HG02571 (cell line): ENCODE results near the gene EGLN3.
"Not testable (repeated sequence)": the region's sequence is repeated elsewhere in the genome, so short reads cannot be mapped to it uniquely, and the experiment has no call there.

Experiments
- ATAC-seq: cut with Tn5 transposase; IDR thresholded peaks from one replicate; pipeline ENCODE4 v1.9.1; 2021; ENCODE audit warnings: mild to moderate bottlenecking, moderate library complexity; ENCODE audit not compliant: unreplicated experiment

Gene EGLN3

DNA sequence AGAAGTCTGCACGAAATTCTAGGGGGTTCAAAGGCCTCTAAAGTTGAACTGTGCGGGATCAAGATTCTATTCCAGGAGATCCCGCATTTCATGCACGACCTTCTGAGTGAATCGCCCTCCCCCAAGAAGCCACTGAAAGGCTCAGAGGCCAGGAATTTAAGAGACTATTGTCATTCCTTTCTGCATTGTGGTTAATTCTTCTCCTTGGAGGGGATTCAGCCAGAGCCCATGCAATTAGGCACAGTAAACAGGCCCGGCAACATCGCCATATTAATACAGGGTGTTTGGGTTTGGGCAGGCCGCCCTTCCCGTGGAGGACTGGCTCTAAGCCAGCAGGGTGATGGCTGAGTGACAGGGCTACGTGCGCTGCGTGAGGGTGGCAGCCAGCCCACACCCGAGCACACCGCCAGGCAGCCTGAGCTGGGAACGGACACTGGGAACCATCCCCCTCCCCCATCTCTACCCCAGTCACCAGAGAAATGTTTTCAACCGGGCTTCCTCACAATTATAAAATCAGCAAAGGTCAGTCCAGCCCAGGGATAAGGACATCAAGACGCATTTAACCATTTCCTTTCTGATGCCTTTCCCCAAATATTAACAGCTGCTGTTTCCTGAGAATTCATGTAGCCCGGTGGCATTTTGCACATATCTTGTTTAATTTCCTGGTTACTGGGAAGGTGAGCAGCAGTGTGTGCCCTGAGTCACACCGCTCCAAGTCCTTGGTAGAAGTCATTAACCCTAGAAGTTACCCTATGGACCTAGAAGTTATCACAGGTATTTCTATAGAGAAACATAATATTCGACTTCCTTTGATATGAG lies 12.5 kb downstream of the EGLN3 start:
- no peak for ATAC-seq

DNA sequence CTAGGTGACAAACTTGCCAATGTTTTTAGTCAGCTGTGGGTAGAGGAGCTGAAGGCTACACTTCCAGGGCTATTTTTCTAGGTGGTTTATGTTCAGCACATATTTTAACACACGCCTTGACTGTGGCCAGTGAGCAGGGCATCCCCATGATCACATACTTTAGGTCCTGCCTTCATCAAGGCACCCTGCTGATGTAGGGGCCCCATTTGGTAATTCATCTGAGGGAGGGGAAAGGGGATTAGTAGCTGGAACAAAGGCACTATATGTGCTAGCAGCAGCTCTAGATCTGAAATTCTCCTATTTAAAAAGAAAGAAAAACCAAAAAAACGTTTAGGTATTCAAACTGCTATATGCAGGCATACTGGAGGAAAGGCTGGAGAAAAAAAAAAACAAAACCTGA lies 14.5 kb downstream of the EGLN3 start:
- ATAC-seq = no peak

DNA sequence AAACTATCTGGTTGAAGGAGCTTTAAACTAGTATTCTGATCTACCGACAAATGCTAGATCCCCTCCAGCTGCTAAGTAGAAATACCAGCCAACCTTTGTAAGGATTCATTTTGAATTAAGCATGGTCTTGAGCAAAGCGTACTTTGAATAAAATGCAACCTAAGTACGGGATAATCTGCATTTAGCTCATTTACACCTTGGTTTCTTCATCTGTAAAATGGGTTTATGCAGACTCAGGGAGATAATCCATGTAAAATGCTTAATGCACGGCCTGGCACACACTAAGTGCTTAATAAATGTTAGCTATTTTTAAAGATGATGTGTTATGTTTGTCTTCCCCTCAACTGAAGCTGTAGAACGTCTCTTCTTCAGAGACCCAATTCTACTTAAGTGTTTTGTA lies 15.9 kb downstream of the EGLN3 start:
- ATAC-seq = no peak

DNA sequence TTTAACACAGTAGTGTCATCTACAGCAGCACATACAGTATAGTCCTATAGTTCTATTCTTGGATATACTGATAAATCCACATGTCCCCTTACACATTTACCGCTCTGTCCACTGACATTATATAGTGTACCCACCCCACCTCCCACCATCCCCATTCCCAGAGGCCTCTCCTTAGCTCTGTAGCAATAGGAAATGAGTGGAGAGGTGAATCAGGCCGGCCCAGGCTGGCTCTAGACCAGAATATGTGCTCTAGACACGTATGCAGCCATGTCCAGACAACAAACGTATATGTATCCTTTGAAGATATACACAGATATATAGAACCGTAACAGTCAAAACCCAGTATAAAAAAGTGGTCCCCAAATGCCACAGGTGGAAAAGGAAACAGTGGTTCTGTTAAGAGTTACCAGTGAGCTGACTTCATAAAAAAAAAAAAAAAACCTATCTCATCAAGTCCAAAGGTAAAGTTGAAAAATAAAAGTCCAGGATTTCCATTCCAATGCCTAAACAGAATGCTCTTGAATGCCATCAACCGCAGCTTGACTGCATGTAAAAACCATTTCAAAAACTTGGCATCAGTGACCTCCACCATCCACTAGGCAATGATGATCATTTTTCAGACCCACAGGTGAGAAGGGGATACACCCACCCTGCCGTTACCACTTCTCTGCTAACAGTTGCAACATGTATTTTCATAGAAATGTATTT lies 16.7 kb downstream of the EGLN3 start:
- ATAC-seq = no peak

DNA sequence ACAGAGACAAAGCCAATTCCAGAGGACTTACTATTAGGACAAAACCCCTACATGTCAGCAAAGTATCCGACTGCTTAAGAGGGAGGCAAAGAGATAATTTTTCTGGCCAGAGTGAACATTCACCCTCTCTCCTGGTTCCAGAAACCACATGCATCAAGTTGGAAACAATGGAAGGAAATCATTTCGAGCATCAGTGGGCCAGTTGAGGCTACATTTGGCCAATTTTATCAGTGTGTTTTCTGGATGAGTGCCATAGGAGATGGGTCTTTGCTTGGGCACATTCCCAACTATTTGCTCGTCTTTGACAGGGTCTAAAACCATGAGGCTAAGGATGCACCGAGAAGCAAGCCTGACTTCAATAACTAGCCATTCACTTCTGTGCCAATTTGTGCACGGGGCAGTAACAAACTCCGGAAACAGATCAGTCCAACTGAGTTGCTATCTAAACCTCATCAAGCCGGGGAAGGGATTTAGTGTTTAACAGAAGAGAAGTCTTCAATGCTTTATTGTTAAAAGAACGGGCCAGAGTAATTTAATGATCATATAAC lies 17.4 kb downstream of the EGLN3 start:
- no peak for ATAC-seq

DNA sequence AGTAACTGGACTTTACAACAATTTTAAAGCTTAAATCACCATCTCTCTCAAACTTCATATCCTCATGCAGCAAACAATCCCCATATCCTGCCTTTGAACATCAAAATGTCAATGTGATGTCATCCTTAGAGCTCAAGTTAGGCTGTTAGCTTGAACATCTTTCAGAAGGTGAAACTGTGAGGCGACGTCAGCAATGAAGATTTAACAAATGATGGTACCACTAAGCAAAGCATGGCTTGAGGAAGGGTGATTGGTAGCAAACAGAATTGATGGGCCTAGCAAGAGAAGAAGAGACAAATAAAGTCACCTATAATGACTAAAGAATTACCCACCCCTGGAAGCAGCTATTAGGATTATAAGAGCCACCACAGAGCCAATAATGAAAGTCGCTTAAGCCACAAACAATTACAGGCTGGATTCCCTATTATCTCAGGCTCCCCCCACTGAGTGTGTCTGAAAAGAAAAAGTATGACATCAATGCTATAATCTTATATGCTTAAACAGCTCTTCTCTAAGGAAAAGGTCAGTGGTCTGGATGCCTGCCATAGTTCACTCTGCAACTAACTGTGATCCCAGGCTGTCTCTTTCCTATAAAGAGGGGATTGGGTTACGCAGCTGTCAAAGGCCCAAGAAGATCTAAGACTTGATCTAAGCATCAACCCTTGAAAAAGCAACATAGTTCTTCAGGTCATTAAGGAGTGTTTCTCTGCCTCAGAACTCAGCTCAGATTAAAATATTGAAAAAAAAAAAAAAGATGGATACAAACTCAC lies 18.1 kb downstream of the EGLN3 start:
- no peak for ATAC-seq

DNA sequence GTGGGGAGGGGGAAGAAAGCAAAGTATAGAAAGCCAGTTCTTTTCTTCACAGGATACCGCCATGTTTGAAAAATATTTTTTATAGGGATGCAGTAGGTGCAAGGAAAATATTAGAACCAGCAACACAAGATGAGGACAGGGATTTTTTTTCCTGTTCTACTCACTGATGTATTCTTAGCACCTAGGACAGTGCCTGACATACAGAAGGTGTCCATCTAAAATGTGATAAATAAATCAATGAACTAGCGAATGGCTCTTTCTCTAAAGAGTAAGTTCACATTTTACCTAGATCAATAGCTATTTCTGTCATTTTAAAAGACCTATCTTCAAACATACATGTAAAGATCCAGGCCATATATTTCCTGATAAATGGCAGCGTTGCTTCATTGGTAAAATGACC lies 18.8 kb downstream of the EGLN3 start:
- no peak for ATAC-seq

DNA sequence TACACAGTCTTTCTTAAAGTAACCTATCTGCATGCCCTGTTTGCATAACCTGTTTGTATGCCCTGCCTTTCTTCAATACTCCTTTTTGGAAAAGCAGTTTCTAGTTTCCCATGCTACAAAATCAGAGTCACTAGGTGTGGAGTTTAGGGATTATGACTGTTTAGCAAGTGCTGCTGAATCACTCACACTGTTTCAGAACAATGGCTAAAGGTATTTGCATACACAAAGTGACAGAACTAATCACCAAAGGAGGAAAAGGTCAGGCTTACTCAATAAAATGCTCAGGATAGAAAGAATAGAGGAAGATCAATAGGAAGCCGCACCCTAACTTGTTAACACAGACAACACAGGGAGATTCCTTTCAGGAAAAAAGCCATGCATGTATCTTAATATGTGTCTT lies 19.4 kb downstream of the EGLN3 start:
- ATAC-seq = no peak

DNA sequence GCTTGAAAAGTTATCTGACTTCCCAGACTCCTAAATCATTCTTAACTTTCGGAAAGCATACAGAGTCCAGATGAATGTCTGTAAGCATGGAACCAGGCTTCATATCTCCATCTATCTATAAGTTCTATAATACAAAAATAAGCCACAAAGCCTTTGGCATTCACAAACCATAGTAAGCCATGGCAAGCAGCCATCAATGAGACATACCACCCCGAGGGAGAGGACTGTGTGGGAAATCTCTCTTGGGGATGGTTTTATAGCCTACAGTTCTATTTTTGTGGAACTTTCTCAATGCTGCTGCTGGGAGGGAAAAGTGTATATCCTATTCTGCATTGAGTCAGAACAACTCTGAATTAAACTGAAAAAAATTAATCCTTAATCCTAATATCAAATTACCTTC lies 20.4 kb downstream of the EGLN3 start:
- ATAC-seq = no peak

DNA sequence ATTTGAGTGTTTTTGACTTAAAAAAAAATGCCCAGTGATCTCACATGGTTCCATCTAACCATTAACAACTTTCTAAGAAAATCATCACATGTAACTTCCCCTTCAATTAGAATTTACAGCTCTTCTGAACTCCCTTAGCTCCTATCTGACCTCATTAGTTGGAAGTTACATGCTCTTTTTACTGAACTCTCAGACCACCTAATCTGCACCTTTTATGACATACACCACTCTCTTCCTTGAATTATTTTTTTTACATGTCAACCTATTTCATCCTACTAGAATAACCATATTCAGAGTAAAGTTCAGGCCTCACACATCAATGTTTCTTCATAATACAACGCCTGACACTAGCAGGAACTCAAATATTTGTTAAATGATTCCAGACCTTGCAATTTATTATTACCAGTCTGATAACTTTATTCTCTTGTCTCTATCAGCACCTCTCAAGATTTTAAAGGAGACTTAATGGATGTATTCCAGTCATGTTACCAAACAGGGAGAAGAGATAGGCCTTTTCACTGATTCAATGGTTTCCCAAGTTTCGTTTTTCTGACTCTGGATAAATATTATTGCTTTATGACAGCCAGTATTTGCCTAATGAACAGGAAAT lies 21.0 kb downstream of the EGLN3 start:
- no peak for ATAC-seq

DNA sequence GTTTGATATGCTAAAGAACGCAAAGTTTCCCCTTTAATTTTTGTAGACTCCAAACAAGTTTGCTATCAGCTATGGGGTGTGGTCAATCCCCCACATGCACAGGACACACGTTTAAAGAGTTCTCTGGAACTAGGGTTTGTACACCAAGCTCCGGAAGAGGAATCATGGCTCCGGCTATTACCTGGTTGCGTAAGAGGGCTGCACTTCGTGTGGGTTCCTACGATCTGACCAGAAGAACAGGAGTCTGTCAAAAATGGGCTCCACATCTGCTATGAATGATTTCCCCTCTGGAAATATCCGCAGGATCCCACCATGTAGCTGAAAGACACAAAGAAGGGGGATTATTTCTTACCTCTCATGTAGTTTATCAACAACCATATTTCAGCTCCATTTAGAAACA lies 22.0 kb downstream of the EGLN3 start:
- ATAC-seq = no peak

DNA sequence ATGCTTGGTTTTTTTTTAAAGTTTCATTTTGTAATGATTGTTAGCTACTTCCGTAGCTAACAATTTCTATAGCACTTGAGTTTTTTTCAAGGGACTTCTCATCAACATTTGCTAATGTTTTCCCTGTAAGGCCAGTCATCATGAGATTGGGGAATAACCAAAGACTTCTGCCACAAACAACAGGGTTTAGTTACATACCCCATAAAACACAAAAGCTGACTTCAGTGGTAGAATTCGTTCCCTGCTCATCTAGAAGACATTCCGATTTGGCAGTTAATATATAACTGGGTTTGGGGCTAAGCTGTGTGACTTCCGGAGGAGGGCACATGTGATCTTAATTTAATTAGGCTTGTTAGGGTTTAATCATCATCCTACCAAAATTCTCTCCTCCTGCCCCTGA lies 22.9 kb downstream of the EGLN3 start:
- ATAC-seq = no peak

DNA sequence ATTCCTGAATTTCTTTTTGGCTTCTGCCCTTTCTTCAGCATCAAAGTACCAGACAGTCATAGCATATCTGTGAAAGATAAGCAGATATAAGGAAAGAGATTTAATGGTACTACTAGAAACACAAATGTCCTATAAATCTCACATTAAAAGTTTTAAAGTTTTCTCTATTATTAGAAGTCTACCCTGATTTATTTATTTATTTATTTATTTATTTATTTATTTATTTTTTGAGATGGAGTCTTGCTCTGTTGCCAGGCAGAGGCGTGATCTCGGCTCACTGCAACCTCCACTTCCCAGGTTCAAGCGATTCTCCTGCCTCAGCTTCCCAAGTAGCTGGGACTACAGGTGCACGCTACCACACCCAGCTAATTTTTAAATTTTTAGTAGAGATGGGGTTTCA lies 23.9 kb downstream of the EGLN3 start:
- ATAC-seq = not testable (repeated sequence)

DNA sequence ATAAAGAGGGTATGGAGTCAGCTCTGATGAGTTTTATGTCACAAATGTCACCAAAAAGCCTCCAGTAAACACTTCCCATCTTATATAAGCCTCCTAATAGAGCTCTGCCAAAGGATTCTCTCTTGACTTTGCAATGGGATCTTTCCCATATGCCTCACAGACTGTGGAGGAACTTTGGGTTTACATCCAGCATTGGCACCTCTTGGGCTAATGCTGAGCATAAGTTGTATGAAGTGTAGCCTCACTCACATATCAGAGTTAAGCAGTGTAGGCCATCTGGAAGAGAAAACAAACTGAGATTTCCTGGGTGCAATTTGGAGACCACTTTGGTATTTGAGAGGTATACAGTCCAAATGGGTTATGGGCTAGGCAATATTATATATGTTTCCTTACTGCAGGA lies 24.9 kb downstream of the EGLN3 start:
- no peak for ATAC-seq

DNA sequence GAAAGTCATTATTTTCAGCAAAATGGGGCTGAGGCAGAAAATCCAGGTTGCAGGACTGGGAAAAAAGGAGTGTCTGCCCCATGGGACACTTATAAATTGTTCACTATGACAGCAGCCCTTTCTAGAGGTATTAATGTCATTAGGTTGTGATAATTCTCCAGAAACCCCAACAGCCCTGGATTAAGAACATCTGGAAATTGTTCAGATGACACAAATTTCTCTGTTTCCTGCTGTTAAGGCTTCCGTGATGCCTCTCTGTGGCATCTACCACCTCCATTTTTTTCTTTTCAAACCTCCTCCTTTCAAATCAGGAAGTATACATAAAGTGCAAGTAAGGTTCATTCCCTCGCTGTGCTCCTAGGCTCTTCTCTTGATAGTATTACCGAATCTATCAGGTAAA lies 25.6 kb downstream of the EGLN3 start:
- ATAC-seq = no peak

DNA sequence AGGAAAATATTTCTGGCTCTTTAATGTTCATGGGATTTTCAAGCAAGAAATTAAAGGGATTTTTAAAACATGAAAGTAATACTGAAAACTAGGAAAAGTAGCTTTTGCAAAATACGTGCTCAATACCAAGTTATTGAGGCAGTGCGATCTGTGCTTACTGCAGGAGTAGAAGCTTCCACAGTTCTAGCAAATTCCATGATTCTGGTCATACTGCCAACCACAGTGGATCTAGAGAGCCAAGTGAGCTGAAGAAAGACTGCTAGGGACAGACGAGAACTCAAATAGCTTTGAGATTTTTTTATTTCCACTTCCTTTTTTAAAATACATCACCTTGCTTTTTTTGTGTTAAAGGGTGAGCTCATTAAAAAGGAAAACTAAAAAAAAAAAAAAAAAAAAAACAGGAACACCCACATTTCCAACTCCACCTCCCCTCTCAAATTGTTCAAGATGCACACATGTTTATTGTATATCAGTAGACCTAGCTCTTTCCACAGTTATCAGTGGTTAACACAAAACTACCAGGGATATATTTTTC lies 26.2 kb downstream of the EGLN3 start:
- ATAC-seq = no peak

DNA sequence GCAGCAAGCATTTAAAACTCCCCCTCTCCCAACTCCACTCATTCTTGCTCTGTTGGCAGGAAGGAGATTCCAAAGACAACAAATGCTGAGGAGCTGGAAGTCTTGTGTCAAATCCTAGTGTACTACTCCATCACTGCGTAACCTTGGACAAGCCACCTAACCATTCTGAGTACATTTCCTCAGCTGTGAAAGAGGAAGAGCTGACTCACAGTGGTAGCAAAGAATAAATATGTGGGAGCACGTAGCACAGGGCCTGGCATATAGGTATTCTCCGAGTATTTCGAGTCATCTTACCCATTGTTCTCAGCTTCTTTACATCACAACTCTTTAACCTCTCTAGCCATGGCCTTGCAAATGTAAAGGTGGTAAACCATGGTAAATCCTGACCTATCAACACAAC lies 28.7 kb downstream of the EGLN3 start:
- ATAC-seq = no peak

DNA sequence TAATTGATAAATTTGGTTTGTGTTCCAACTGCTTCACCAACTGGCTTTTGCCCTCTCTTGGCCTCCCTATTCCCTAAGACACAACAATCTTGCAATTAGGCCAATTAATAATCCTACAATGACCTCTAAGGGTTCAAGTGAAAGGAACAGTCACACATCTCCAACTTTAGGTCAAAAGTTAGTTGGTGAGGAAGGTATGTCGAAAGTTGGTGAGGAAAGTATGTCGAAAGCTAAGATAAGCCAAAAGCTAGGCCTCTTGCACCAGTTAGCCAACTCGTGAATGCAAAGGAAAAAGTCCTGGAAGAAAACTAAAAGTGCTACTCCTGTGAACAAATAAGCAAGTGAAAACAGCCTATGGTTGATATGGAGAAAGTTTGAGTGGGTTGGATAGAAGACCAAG lies 32.6 kb downstream of the EGLN3 start:
- ATAC-seq = no peak

DNA sequence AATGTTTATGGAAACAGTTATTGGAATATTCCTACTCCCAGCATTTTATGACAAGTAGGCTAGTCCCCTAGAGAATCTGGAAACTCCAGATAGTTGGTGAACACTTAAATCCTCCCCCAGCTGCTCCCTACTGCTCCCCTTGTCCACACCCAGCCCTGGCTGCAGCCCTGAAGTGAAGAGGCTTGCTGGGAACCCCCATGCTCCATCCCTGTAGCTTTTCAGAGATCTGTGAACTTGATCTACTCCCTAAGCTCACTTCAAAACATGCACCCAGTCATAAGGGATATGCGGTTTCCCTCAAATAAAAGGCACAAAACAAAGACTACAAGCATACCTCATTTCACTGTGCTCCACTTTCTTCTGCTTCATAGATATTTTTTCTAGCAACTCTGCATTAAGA lies 33.2 kb downstream of the EGLN3 start:
- no peak for ATAC-seq

DNA sequence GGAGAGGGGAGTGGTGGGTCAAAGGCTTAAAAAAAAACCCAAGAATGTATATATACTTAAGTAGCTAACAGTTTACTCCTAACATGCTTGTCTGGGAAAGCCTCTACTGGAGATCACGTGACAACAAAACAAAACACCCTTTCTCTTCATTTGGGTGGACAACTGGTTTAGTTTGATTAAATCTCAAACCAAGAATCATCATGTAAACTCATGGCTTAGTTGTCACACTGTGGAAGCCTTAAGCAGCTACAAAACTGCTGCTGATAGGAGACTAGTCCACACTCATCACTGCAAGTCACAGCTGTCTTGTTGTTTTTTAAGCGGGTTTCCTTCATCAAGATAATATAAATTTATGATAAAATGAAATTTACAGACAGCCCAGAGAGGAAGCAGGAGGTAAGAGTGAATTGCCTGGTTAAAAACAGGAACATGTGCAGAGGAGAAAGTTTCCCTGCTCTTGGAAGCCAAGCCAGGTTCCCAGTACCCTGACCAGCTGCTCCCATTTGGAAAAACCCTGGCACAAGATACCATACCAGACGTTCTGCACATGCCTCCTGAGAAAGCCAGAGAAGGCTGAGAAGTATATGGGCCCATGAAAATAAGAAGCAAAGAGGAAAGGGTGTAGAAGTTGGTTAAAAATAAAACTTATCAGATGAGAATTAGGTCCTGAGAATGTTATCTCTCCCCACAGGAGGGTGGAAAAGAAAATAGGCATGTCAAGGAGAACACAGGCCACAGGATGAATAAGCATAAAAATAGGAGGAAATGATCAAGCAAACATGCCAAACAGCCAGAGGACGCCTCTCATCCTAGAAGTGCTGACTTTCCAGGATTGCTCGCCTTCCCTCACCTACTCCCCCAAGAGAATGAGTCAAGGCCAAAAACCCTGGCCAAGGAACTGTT lies 34.0 kb downstream of the EGLN3 start:
- no peak for ATAC-seq
